Tibial nerve (tissue), 4 donors: ENCODE results near the gene ZFP92. TPM values are rescaled to one million over a fixed set of nuclear protein-coding genes. Genes with fewer than 3 reads are reported as not detected.

Experiments used
- DNase-seq, 2 donors: peaks; one replicate each; pipeline ENCODE4 v3.0.0-alpha.2; 2019; ENCODE audit warnings: low spot score in 2 of 2
- H3K27ac ChIP-seq, 4 donors: fragments of 200-600 bp; sonication (generic) in 3 of 4; one replicate each; pipeline ENCODE4 v1.5.1; 2017 to 2019; ENCODE audit warnings: mild to moderate bottlenecking in 1 of 4
- H3K27me3 ChIP-seq, 2 donors: fragments of 200-600 bp; sonication (generic) in 1 of 2; one replicate each; pipeline versions ENCODE4 v1.5.1 to v1.6.0; 2017 to 2019
- H3K36me3 ChIP-seq, 3 donors: fragments of 200-600 bp; sonication (generic); one replicate each; pipeline ENCODE4 v1.5.1; 2018 to 2019
- H3K4me1 ChIP-seq, 4 donors: fragments of 200-600 bp; sonication (generic) in 3 of 4; one replicate each; pipeline ENCODE4 v1.5.1; 2017 to 2019
- H3K4me3 ChIP-seq, 4 donors: fragments of 200-600 bp; sonication (generic) in 3 of 4; one replicate each; pipeline ENCODE4 v1.5.1; 2017 to 2019; ENCODE audit warnings: mild to moderate bottlenecking in 1 of 4, moderate library complexity in 1 of 4
- H3K9me3 ChIP-seq, 4 donors: fragments of 200-600 bp; sonication (generic) in 3 of 4; one replicate each; pipeline ENCODE4 v1.5.1; 2017 to 2019
- CTCF ChIP-seq, 5 experiments: fragments of 200-600 bp in 3 of 5; fragments of 450-650 bp in 2 of 5; sonication (generic) in 3 of 5; IDR thresholded peaks; one replicate each; pipeline ENCODE4 v1.5.1; 2016 to 2019; ENCODE audit warnings: antibody characterized with exemption in 5 of 5, mild to moderate bottlenecking in 3 of 5, moderate library complexity in 2 of 5
- EP300 ChIP-seq, 2 donors: sonication (generic); formaldehyde crosslinking; IDR thresholded peaks; one replicate each; pipeline ENCODE4 v1.6.1; 2017; ENCODE audit warnings: antibody characterized with exemption in 2 of 2, mild to moderate bottlenecking in 1 of 2
- POLR2A ChIP-seq, 2 donors: fragments of 450-650 bp; IDR thresholded peaks; one replicate each; pipeline ENCODE4 v1.6.1; 2017; ENCODE audit warnings: antibody characterized with exemption in 2 of 2, mild to moderate bottlenecking in 2 of 2, moderate library complexity in 2 of 2
- WGBS, 2 donors: methylation state at CpG; one replicate each; pipeline ENCODE4 v1.1.5; 2018; 5-methylcytosine and 5-hydroxymethylcytosine counted together
- total RNA-seq, 4 donors: library from RNA; depleted of rRNA; stranded (reverse); fragments of >200 nt; gene quantifications; one replicate each; pipeline ENCODE4 v1.1.0, GENCODE V29; 2016

The ZFP92 gene
- total RNA-seq, 4 donors from 2014 or later, result 0.39 to 1.8 (median 0.75) TPM

GRCh38 chrX:153377727-153378126 is 33.5 kb upstream of the ZFP92 start:
- H3K4me1 ChIP-seq, result peaks cover 0 to 8% (median 0%) of the 10 kb centered on the region in 4 donors
- no peaks in the 10 kb centered on the region for H3K36me3 ChIP-seq
- no peaks in the 10 kb centered on the region for H3K27me3 ChIP-seq
- 92% methylated on average over 3 of the region's 3 CpGs for WGBS, 2 donors
- H3K4me3 ChIP-seq, result no peak overlapping the region
- TF ChIP-seq POLR2A (IDR thresholded peaks at IDR 0.05), result no peak
- TF ChIP-seq EP300 (IDR thresholded peaks at IDR 0.05), result no peak
- no peak for TF ChIP-seq CTCF (IDR thresholded peaks at IDR 0.05)
- H3K9me3 ChIP-seq, result no peaks in the 10 kb centered on the region
- no peak for DNase-seq
- H3K27ac ChIP-seq, result no peak overlapping the region

GRCh38 chrX:153378607-153379006 is 32.7 kb upstream of the ZFP92 start:
- Histone ChIP-seq H3K9me3 (no peaks in the 10 kb centered on the region), H3K36me3 (no peaks in the 10 kb centered on the region), H3K27ac (no peak overlapping the region), H3K27me3 (no peaks in the 10 kb centered on the region), H3K4me1 (peaks cover 0 to 8% (median 0%) of the 10 kb centered on the region in 4 donors), H3K4me3 (no peak overlapping the region)
- TF ChIP-seq POLR2A (IDR thresholded peaks at IDR 0.05), result no peak
- no peak for TF ChIP-seq CTCF (IDR thresholded peaks at IDR 0.05)
- no peak for DNase-seq
- 91% methylated on average over 4 of the region's 4 CpGs; no CpG with 5 or more reads in 1 of the 2 donors for WGBS, 2 donors

DNA sequence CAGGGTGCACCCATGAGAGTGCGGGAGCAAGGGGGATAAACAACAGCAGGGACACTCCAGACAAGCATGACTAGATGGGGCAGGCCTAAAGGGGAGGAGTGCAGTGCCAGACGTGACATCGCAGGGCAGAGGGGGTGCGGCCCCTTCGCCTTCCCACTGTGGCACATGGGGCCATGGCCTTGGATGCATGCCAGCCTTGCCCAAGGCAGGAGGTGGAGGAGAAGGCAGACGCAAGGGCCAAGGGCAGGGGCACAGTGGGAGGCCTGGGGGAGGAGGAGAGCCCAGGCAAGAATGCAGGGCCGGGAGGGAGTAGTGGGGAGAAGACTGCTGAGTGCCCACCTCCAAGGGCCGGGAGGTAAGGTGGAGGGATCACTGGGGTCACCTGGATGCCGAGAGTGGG is 31.8 kb upstream of the ZFP92 start:
- Histone ChIP-seq H3K36me3 (no peaks in the 10 kb centered on the region), H3K4me3 (no peak overlapping the region), H3K9me3 (no peaks in the 10 kb centered on the region), H3K4me1 (peaks cover 0 to 8% (median 0%) of the 10 kb centered on the region in 4 donors), H3K27ac (no peak overlapping the region), H3K27me3 (no peaks in the 10 kb centered on the region)
- DNase-seq, result no peak
- TF ChIP-seq CTCF (IDR thresholded peaks at IDR 0.05), result no peak
- 69% methylated on average over 9 of the region's 9 CpGs; no CpG with 5 or more reads in 1 of the 2 donors for WGBS, 2 donors

- Histone ChIP-seq H3K4me1 (peaks cover 0 to 8% (median 0%) of the 10 kb centered on the region in 4 donors), H3K9me3 (no peaks in the 10 kb centered on the region), H3K36me3 (no peaks in the 10 kb centered on the region), H3K4me3 (no peak overlapping the region), H3K27me3 (no peaks in the 10 kb centered on the region), H3K27ac (no peak overlapping the region)
- DNase-seq, result no peak
- no peak for TF ChIP-seq CTCF (IDR thresholded peaks at IDR 0.05)
- TF ChIP-seq POLR2A (IDR thresholded peaks at IDR 0.05), result no peak
- TF ChIP-seq EP300 (IDR thresholded peaks at IDR 0.05), result no peak
- WGBS, 2 donors, result 74 to 79% methylated on average over 10 to 13 of the region's 13 CpGs
Measured at GRCh38 chrX:153379971-153380581, 31.2 kb upstream of the ZFP92 start.

- Histone ChIP-seq H3K27me3 (no peaks in the 10 kb centered on the region), H3K4me3 (no peak overlapping the region), H3K9me3 (no peaks in the 10 kb centered on the region), H3K36me3 (no peaks in the 10 kb centered on the region), H3K27ac (no peak overlapping the region), H3K4me1 (peaks cover 0 to 8% (median 0%) of the 10 kb centered on the region in 4 donors)
- 77 to 85% methylated on average over 6 to 9 of the region's 9 CpGs for WGBS, 2 donors
- no peak for DNase-seq
- TF ChIP-seq CTCF (IDR thresholded peaks at IDR 0.05) (no peak), POLR2A (IDR thresholded peaks at IDR 0.05) (no peak), EP300 (IDR thresholded peaks at IDR 0.05) (no peak)
Measured at GRCh38 chrX:153380691-153381090, 30.6 kb upstream of the ZFP92 start.
